H1 (cell line): Measurements from ENCODE around the gene SRGAP3. TPM values are rescaled to one million over a fixed set of nuclear protein-coding genes. Genes with fewer than 3 reads are reported as not detected.

Experiments
- CTCF ChIA-PET: fragments of 300-600 bp; sonication (Branson Sonifier 250); formaldehyde crosslinking; loops from one replicate; lab custom pipeline; 2021; ENCODE audit not compliant: partially characterized antibody; lab: Charles Lee
- POLR2A ChIA-PET: fragments of 300-600 bp; sonication (Branson Sonifier 250); formaldehyde crosslinking; loops from one replicate; lab custom pipeline; 2021; ENCODE audit warnings: inconsistent platforms; ENCODE audit not compliant: partially characterized antibody; lab: Charles Lee
- DNase-seq, 2 experiments: peaks; one replicate each; pipeline versions ENCODE4 v3.0.0 to v3.0.0-alpha.2; 2010 to 2022; ENCODE audit warnings: low spot score in 2 of 2, low read depth in 1 of 2, mixed read lengths in 1 of 2
- FAIRE-seq: peaks from 2 replicates; lab custom pipeline; 2011; peaks lifted over from hg19 to GRCh38; lab: Jason Lieb, UNC
- H2AFZ ChIP-seq: 2 replicates; pipeline ENCODE4 v1.8.1; 2012; ENCODE audit warnings: low read length, inconsistent platforms
- H2AK5ac ChIP-seq: 2 replicates; pipeline ENCODE4 v1.6.1; 2013; ENCODE audit warnings: low read depth, low read length
- H2BK120ac ChIP-seq: replicated peaks from 2 replicates; pipeline ENCODE3; 2013; ENCODE audit warnings: low read depth, low read length, inconsistent platforms
- H2BK12ac ChIP-seq: 2 replicates; pipeline ENCODE4 v1.6.1; 2013; ENCODE audit warnings: low read depth, low read length
- H2BK15ac ChIP-seq: 2 replicates; pipeline ENCODE4 v1.6.1; 2013; ENCODE audit warnings: low read length
- H2BK20ac ChIP-seq: 2 replicates; pipeline ENCODE4 v1.6.1; 2013; ENCODE audit warnings: low read length
- H2BK5ac ChIP-seq: 2 replicates; pipeline ENCODE4 v1.6.1; 2013; ENCODE audit warnings: low read depth, low read length
- H3K14ac ChIP-seq: 2 replicates; pipeline ENCODE4 v1.6.1; 2013; ENCODE audit warnings: inconsistent platforms; ENCODE audit not compliant: insufficient read length
- H3K18ac ChIP-seq: 2 replicates; pipeline ENCODE4 v1.6.1; 2013; ENCODE audit warnings: low read length; ENCODE audit errors: extremely low read depth
- H3K23ac ChIP-seq: 2 replicates; pipeline ENCODE4 v1.6.1; 2013; ENCODE audit warnings: inconsistent platforms; ENCODE audit not compliant: insufficient read length
- H3K23me2 ChIP-seq: 2 replicates; pipeline ENCODE4 v1.6.1; 2013; ENCODE audit warnings: low read depth, low read length
- H3K27ac ChIP-seq: 2 replicates; pipeline ENCODE4 v1.6.1; 2011; ENCODE audit warnings: low read depth, low read length, inconsistent platforms
- H3K27me3 ChIP-seq, 4 experiments: replicated peaks in 1 of 4; 1 replicate in 1 of 4; 2 replicates in 3 of 4; pipeline versions ENCODE4 v1.6.1 to v1.8.1; 2011 to 2013; ENCODE audit warnings: low read length in 3 of 4, mild to moderate bottlenecking in 3 of 4, inconsistent platforms in 2 of 4, mixed read lengths in 2 of 4, moderate library complexity in 1 of 4; ENCODE audit not compliant: control insufficient read depth in 3 of 4, insufficient read depth in 3 of 4; ENCODE audit errors: extremely low read depth in 1 of 4
- H3K36me3 ChIP-seq, 4 experiments: 2 replicates each; pipeline versions ENCODE4 v1.6.1 to v1.8.1; 2011 to 2013; ENCODE audit warnings: mild to moderate bottlenecking in 4 of 4, low read length in 3 of 4, moderate library complexity in 2 of 4, control low read depth in 1 of 4, inconsistent platforms in 1 of 4; ENCODE audit not compliant: insufficient read depth in 4 of 4, control insufficient read depth in 2 of 4
- H3K4ac ChIP-seq: replicated peaks from 2 replicates; pipeline ENCODE3; 2013; ENCODE audit warnings: low read length, low read depth, mixed read lengths, inconsistent platforms; ENCODE audit not compliant: insufficient read length
- H3K4me1 ChIP-seq, 4 experiments: replicated peaks in 1 of 4; 1 replicate in 1 of 4; 2 replicates in 3 of 4; pipeline versions ENCODE4 v1.6.1 to v1.8.1; 2011 to 2013; ENCODE audit warnings: low read length in 3 of 4, inconsistent platforms in 2 of 4, mixed read lengths in 1 of 4; ENCODE audit not compliant: insufficient read depth in 4 of 4, control insufficient read depth in 3 of 4
- H3K4me2 ChIP-seq, 2 experiments: 2 replicates each; pipeline versions ENCODE4 v1.6.1 to v1.8.1; 2011 to 2013; ENCODE audit warnings: low read depth in 2 of 2, low read length in 2 of 2, control low read depth in 1 of 2, inconsistent platforms in 1 of 2, mild to moderate bottlenecking in 1 of 2; ENCODE audit not compliant: insufficient read depth in 1 of 2
- H3K4me3 ChIP-seq, 4 experiments: fragments of 200-600, 300-600 bp in 1 of 4; sonication (generic), shearing (Covaris generic), sonication (Bioruptor Twin) in 1 of 4; 2 replicates each; pipeline versions ENCODE4 v1.5.1 to v1.8.1; 2011 to 2016; ENCODE audit warnings: low read length in 4 of 4, low read depth in 3 of 4, control low read depth in 2 of 4, inconsistent platforms in 2 of 4, mild to moderate bottlenecking in 2 of 4, mixed read lengths in 1 of 4, moderate library complexity in 1 of 4; ENCODE audit not compliant: insufficient read depth in 2 of 4; ENCODE audit errors: extremely low read depth in 1 of 4
- H3K56ac ChIP-seq: replicated peaks from 2 replicates; pipeline ENCODE3; 2013; ENCODE audit warnings: low read depth, mild to moderate bottlenecking, mixed read lengths, low read length, inconsistent platforms; ENCODE audit not compliant: insufficient read length
- H3K79me1 ChIP-seq: 2 replicates; pipeline ENCODE4 v1.6.1; 2013; ENCODE audit warnings: low read depth, low read length, control low read depth
- H3K79me2 ChIP-seq, 2 experiments: 2 replicates each; pipeline versions ENCODE4 v1.6.1 to v1.8.1; 2012 to 2013; ENCODE audit warnings: low read length in 2 of 2, mild to moderate bottlenecking in 2 of 2, inconsistent platforms in 1 of 2; ENCODE audit not compliant: insufficient read depth in 2 of 2, control insufficient read depth in 1 of 2
- H3K9ac ChIP-seq, 4 experiments: replicated peaks in 1 of 4; 1 replicate in 1 of 4; 2 replicates in 3 of 4; pipeline versions ENCODE4 v1.6.1 to v1.8.1; 2011 to 2013; ENCODE audit warnings: low read depth in 3 of 4, low read length in 3 of 4, control low read depth in 2 of 4, mild to moderate bottlenecking in 2 of 4, moderate library complexity in 2 of 4, inconsistent platforms in 1 of 4; ENCODE audit errors: extremely low read depth in 1 of 4
- H3K9me3 ChIP-seq, 2 experiments: 2 replicates each; pipeline versions ENCODE4 v1.6.1 to v1.8.1; 2012 to 2013; ENCODE audit warnings: mild to moderate bottlenecking in 2 of 2, moderate library complexity in 2 of 2, control low read depth in 1 of 2, inconsistent platforms in 1 of 2, low read depth in 1 of 2, low read length in 1 of 2, mixed read lengths in 1 of 2; ENCODE audit not compliant: insufficient read depth in 2 of 2
- H4K20me1 ChIP-seq, 2 experiments: replicated peaks in 1 of 2; 2 replicates each; pipeline versions ENCODE3 to v1.8.1; 2011 to 2013; ENCODE audit warnings: inconsistent platforms in 2 of 2, low read length in 2 of 2, mild to moderate bottlenecking in 1 of 2; ENCODE audit not compliant: insufficient read depth in 2 of 2, control insufficient read depth in 1 of 2
- H4K5ac ChIP-seq: 2 replicates; pipeline ENCODE4 v1.6.1; 2013; ENCODE audit warnings: low read length, low read depth, mixed read lengths, inconsistent platforms; ENCODE audit not compliant: insufficient read length
- H4K8ac ChIP-seq: 2 replicates; pipeline ENCODE4 v1.8.0; 2013; ENCODE audit warnings: mild to moderate bottlenecking, moderate library complexity, low read length, inconsistent platforms; ENCODE audit not compliant: insufficient read depth; ENCODE audit errors: extremely low read depth
- H4K91ac ChIP-seq: replicated peaks from 2 replicates; pipeline ENCODE3; 2013; ENCODE audit warnings: low read length, mixed read lengths, inconsistent platforms; ENCODE audit not compliant: insufficient read length
- CBX5 ChIP-seq: fragments of 300-800, 300-1000 bp; sonication (generic); IDR thresholded peaks from 2 replicates; pipeline ENCODE4 v1.7.1; 2016; ENCODE audit warnings: antibody characterized with exemption, low read length, low read depth
- CBX8 ChIP-seq: fragments of 300-800, 300-1000 bp; sonication (generic); IDR thresholded peaks from 2 replicates; pipeline ENCODE4 v1.7.1; 2016; ENCODE audit warnings: low read depth, low read length, borderline replicate concordance
- EGR1 ChIP-seq: IDR thresholded peaks from 2 replicates; pipeline ENCODE4 v1.6.1; 2011; ENCODE audit warnings: low read depth, low read length, borderline replicate concordance
- FOSL1 ChIP-seq: IDR thresholded peaks from 2 replicates; pipeline ENCODE4 v1.6.1; 2011; ENCODE audit warnings: mild to moderate bottlenecking, low read depth, low read length, moderate library complexity; ENCODE audit not compliant: insufficient read depth
- GTF2F1 ChIP-seq: IDR thresholded peaks from 2 replicates; pipeline ENCODE4 v1.6.1; 2012; ENCODE audit warnings: low read depth, low read length, improper control_type of control experiment, borderline replicate concordance
- KDM5A ChIP-seq: fragments of 200-600 bp; IDR thresholded peaks from 2 replicates; pipeline ENCODE4 v1.7.1; 2012; ENCODE audit warnings: mild to moderate bottlenecking, low read length, inconsistent platforms, mixed read lengths
- MAFK ChIP-seq: IDR thresholded peaks from 2 replicates; pipeline ENCODE4 v1.6.1; 2012; ENCODE audit warnings: low read depth, mild to moderate bottlenecking, improper control_type of control experiment, low read length
- POLR2AphosphoS5 ChIP-seq: IDR thresholded peaks from 2 replicates; pipeline ENCODE4 v1.6.1; 2011; ENCODE audit warnings: low read depth, low read length
- SP1 ChIP-seq: IDR thresholded peaks from 2 replicates; pipeline ENCODE4 v1.6.1; 2011; ENCODE audit warnings: low read depth, low read length
- SP4 ChIP-seq: IDR thresholded peaks from 2 replicates; pipeline ENCODE4 v1.6.1; 2012; ENCODE audit warnings: low read length, inconsistent platforms
- SUZ12 ChIP-seq: fragments of 200-600 bp; sonication (generic); IDR thresholded peaks from 2 replicates; pipeline ENCODE4 v1.6.1; 2012; ENCODE audit warnings: mild to moderate bottlenecking, inconsistent platforms, low read length, moderate library complexity, mixed read lengths
- TCF12 ChIP-seq: IDR thresholded peaks from 2 replicates; pipeline ENCODE4 v1.6.1; 2011; ENCODE audit warnings: low read depth, mild to moderate bottlenecking, low read length
- YY1 ChIP-seq: IDR thresholded peaks from 2 replicates; pipeline ENCODE4 v1.6.1; 2011; ENCODE audit warnings: low read depth, mild to moderate bottlenecking, low read length
- polyA plus RNA-seq, 7 experiments: library from polyadenylated mRNA; depleted of rRNA in 3 of 7; stranded (reverse) in 5 of 7; unstranded in 2 of 7; fragments of >200 nt in 5 of 7; fragments of 200-250 nt in 2 of 7; gene quantifications; 1 replicate in 5 of 7; 2 replicates in 1 of 7; 4 replicates in 1 of 7; pipeline versions ENCODE4 v1.2.1 to v1.2.3, GENCODE V29; 2011 to 2013; ENCODE audit warnings: missing spikeins in 2 of 7, mixed read lengths in 2 of 7
- total RNA-seq: library from RNA; stranded (reverse); fragmentation: NEBNext Ultra II Directional; extraction: Animal tissue kit (Norgen Biotek cat#: 25700); gene quantifications from 2 replicates; pipeline ENCODE4 v1.2.1, GENCODE V29; 2021
- TF ChIP-seq, protein P1 (sequence below): IDR thresholded peaks from 2 replicates; pipeline ENCODE4 v1.6.1; 2011; ENCODE audit warnings: low read length, improper control_type of control experiment

Gene SRGAP3
- total and polyA plus RNA-seq, 2 of the 8 experiments (the other 6 are each of a cell fraction or from before 2014, with no cell fraction given), result 5.8 to 11.4 TPM

DNA sequence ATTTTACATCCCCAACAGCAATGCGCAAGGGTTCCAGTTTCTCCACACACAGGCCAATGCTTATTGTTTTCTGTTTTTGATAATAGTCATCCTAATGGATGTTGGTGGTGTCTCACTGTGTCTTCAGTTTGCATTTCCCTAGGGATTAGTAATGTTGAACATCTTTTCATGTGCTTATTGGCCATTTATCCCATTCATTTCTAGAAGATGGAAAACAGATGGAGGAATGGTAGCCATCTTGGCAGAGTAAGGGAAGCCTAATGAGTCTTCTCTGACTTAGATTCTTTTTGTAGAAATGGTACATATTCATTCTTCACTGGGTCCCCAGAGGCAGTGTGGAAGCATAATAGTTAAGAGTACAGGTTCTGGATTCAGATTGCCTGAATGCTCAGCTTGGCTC, 46.8 kb upstream of the SRGAP3 start (continued):
- no peak for TF ChIP-seq CBX5

DNA sequence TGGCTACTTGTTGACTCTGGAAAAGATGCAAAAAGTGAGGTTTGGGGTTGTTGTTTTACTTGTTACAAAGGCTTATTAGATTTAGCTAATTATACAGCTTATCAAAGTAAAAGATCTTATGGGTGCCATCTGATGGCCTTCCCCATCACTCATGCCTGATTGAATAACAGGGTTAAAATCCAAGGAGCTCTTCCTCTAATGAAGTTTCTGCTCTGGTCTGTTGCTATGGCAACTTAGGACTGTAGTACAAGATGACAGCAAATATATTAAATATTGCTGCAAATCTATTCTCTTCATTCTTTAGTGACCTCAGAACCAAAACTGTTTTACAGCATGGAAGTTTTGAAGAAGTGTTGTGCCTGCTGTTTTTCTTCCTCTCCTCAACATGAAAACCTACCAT, 45.6 kb upstream of the SRGAP3 start:
- no peak overlapping the region for H3K4me2 ChIP-seq
- H3K14ac ChIP-seq, result no peak overlapping the region
- H3K23ac ChIP-seq, result no peak overlapping the region
- no peak overlapping the region for H3K4me3 ChIP-seq
- H2AFZ ChIP-seq, result no peak overlapping the region
- H4K91ac ChIP-seq, result no peak overlapping the region
- H3K36me3 ChIP-seq, result no peaks in the 10 kb centered on the region
- no peaks in the 10 kb centered on the region for H3K27me3 ChIP-seq
- H3K56ac ChIP-seq, result no peak overlapping the region
- H2AK5ac ChIP-seq, result no peak overlapping the region
- no peaks in the 10 kb centered on the region for H3K79me2 ChIP-seq
- H3K9ac ChIP-seq, result no peak overlapping the region
- no peak overlapping the region for H2BK20ac ChIP-seq
- no peaks in the 10 kb centered on the region for H3K79me1 ChIP-seq
- ChIA-PET POLR2A (no interaction called here), CTCF (interaction anchor here (0.6 to 1.4 kb wide), 7 partner anchors 36 to 307 kb away, joined by 3 to 11 read pairs (median 3); no protein-coding TSS in a partner anchor)
- H3K4ac ChIP-seq, result no peak overlapping the region
- no peaks in the 10 kb centered on the region for H3K4me1 ChIP-seq
- no peak overlapping the region for H2BK5ac ChIP-seq
- no peak overlapping the region for H2BK12ac ChIP-seq
- no peak overlapping the region for H2BK120ac ChIP-seq
- no peak overlapping the region for H3K27ac ChIP-seq
- H4K5ac ChIP-seq, result no peak overlapping the region
- H3K9me3 ChIP-seq, result peaks cover 0 to 3% of the 10 kb centered on the region in 2 experiments; a peak in 1 of 4 replicates
- FAIRE-seq (no peak), DNase-seq (no peak)
- peaks cover 2% of the 10 kb centered on the region; the same call in 1 of the 2 replicates for H3K23me2 ChIP-seq
- H4K8ac ChIP-seq, result no peak overlapping the region
- no peaks in the 10 kb centered on the region for H4K20me1 ChIP-seq
- H2BK15ac ChIP-seq, result no peak overlapping the region
- H3K18ac ChIP-seq, result no peak overlapping the region
- TF ChIP-seq CBX8 (no peak), KDM5A (no peak), YY1 (no peak), GTF2F1 (no peak), SUZ12 (no peak), EGR1 (no peak), SP1 (no peak), MAFK (no peak), SP4 (no peak), FOSL1 (no peak), TCF12 (no peak), POLR2AphosphoS5 (no peak)
- TF ChIP-seq, protein P1, sequence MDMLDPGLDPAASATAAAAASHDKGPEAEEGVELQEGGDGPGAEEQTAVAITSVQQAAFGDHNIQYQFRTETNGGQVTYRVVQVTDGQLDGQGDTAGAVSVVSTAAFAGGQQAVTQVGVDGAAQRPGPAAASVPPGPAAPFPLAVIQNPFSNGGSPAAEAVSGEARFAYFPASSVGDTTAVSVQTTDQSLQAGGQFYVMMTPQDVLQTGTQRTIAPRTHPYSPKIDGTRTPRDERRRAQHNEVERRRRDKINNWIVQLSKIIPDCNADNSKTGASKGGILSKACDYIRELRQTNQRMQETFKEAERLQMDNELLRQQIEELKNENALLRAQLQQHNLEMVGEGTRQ, result no peak
